ENCODE results near the gene MAST2. TPM values are rescaled to one million over a fixed set of nuclear protein-coding genes. Genes with fewer than 3 reads are reported as not detected.
"Not testable (repeated sequence)": the region's sequence is repeated elsewhere in the genome, so short reads cannot be mapped to it uniquely, and the experiment has no call there.

Gene MAST2
- total RNA-seq, 5 donors from 2014 or later (not counting 1 experiment from before 2014, with no cell fraction given), result 7.4 to 9.7 (median 7.6) TPM

DNA sequence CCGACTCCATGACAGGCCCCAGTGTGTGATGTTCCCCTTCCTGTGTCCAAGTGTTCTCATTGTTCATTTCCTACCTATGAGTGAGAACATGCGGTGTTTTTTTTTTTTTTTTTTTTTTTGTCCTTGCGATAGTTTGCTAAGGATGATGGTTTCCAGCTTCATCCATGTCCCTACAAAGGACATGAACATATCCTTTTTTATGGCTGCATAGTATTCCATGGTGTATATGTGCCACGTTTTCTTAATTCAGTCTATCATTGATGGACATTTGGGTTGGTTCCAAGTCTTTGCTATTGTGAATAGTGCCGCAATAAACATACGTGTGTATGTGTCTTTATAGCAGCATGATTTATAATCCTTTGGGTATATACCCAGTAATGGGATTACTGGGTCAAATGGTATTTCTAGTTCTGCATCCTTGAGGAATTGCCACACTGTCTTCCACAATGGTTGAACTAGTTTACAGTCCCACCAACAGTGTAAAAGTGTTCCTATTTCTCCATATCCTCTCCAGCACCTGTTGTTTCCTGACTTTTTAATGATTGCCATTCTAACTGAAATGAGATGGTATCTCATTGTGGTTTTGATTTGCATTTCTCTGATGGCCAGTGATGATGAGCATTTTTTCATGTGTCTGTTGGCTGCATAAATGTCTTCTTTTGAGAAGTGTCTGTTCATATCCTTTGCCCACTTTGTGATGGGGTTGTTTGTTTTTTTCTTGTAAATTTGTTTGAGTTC is 54.5 kb downstream of the MAST2 start:
- ATAC-seq (replicated peaks in 1 of 4); H3K4me1 Mint-ChIP-seq; H3K27me3 ChIP-seq (replicated peaks in 1 of 2; ENCODE audit: control insufficient read depth in 2 of 2, extremely low read depth in 1 of 2, insufficient read depth in 2 of 2, low read length in 1 of 2); H3K27ac ChIP-seq (ENCODE audit: low read length); H3K27me3 Mint-ChIP-seq; H3K36me3 Mint-ChIP-seq; H3K4me3 Mint-ChIP-seq; CTCF ChIA-PET; DNase-seq; POLR2A ChIA-PET; H3K27ac Mint-ChIP-seq; H3K4me3 ChIP-seq (ENCODE audit: control insufficient read depth in 1 of 2, extremely low read depth in 1 of 2, low read length in 1 of 2); H3K9me3 Mint-ChIP-seq; H3K9me3 ChIP-seq; H3K4me1 ChIP-seq (ENCODE audit: control insufficient read depth in 1 of 2, extremely low read depth in 1 of 2, insufficient read depth in 2 of 2, low read length in 2 of 2); H3K36me3 ChIP-seq (ENCODE audit: control insufficient read depth in 2 of 2, extremely low read depth in 1 of 2, insufficient read depth in 1 of 2, low read length in 1 of 2): not testable (repeated sequence)
- 100% methylated on average over 1 of the region's 6 CpGs for WGBS (ENCODE audit: insufficient coverage)

DNA sequence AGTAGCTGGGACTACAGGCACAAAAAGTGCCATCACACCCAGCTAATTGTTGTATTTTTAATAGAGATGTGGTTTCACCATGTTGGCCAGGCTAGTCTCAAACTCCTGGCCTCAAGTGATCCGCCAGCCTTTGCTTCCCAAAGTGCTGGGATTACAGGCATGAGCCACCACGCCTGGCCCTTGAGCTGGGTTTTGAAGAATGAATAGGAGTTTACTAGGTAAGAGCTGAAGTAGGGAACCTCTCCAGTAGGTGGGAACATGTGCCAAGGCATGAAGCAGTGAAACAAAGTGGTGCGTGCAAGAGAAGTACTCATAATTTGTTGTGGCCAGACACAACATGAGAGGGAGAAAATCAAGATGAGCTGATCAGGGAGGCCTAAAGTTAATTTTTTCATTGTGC is 55.8 kb downstream of the MAST2 start:
- POLR2A ChIA-PET, result no interaction called here
- H3K36me3 ChIP-seq (ENCODE audit: control insufficient read depth in 2 of 2, extremely low read depth in 1 of 2, insufficient read depth in 1 of 2, low read length in 1 of 2), result no peaks in the 10 kb centered on the region
- WGBS (ENCODE audit: insufficient coverage), result 100% methylated on average over 3 of the region's 3 CpGs
- no peaks in the 10 kb centered on the region for H3K4me1 ChIP-seq (ENCODE audit: control insufficient read depth in 1 of 2, extremely low read depth in 1 of 2, insufficient read depth in 2 of 2, low read length in 2 of 2)
- H3K36me3 Mint-ChIP-seq, result peaks cover 4% of the 10 kb centered on the region
- H3K4me3 ChIP-seq (ENCODE audit: control insufficient read depth in 1 of 2, extremely low read depth in 1 of 2, low read length in 1 of 2), result no peak overlapping the region
- no peak overlapping the region for H3K4me3 Mint-ChIP-seq
- peaks cover 0 to 10% (median 3%) of the 10 kb centered on the region in 3 donors for H3K4me1 Mint-ChIP-seq
- CTCF ChIA-PET, result no interaction called here
- H3K9me3 ChIP-seq, result no peaks in the 10 kb centered on the region
- H3K27me3 ChIP-seq (replicated peaks in 1 of 2; ENCODE audit: control insufficient read depth in 2 of 2, extremely low read depth in 1 of 2, insufficient read depth in 2 of 2, low read length in 1 of 2), result no peaks in the 10 kb centered on the region
- no peak overlapping the region for H3K27ac Mint-ChIP-seq
- H3K9me3 Mint-ChIP-seq, result no peaks in the 10 kb centered on the region
- H3K27ac ChIP-seq (ENCODE audit: low read length), result no peak overlapping the region
- ATAC-seq (replicated peaks in 1 of 4) (no peak), DNase-seq (no peak)
- H3K27me3 Mint-ChIP-seq, result no peaks in the 10 kb centered on the region

DNA sequence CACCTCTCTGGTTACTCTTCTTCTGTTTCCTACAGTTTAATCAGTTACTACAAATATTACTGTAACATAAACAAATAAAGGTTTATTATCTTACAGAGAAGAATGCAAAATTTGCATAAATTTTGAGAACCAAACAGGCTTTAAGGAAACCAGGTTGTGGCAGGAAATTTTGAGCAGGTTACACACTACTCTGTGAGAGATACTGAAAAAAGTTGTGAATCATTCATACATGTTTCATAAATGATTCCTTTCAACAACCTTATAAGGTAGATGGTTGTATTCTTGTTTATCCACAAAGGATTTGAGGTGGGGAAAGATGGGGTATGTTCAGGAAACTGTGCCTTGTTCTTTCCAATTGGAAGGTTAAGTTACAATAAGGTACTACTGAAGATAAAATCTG is 58.6 kb downstream of the MAST2 start:
- no peaks in the 10 kb centered on the region for H3K27me3 ChIP-seq (replicated peaks in 1 of 2; ENCODE audit: control insufficient read depth in 2 of 2, extremely low read depth in 1 of 2, insufficient read depth in 2 of 2, low read length in 1 of 2)
- no peaks in the 10 kb centered on the region for H3K36me3 ChIP-seq (ENCODE audit: control insufficient read depth in 2 of 2, extremely low read depth in 1 of 2, insufficient read depth in 1 of 2, low read length in 1 of 2)
- no peaks in the 10 kb centered on the region for H3K4me1 ChIP-seq (ENCODE audit: control insufficient read depth in 1 of 2, extremely low read depth in 1 of 2, insufficient read depth in 2 of 2, low read length in 2 of 2)
- Mint-ChIP-seq H3K9me3 (no peaks in the 10 kb centered on the region), H3K27ac (no peak overlapping the region), H3K27me3 (no peaks in the 10 kb centered on the region), H3K4me3 (no peak overlapping the region), H3K4me1 (peaks cover 0 to 14% (median 3%) of the 10 kb centered on the region in 3 donors), H3K36me3 (peaks cover 4% of the 10 kb centered on the region)
- no peak overlapping the region for H3K4me3 ChIP-seq (ENCODE audit: control insufficient read depth in 1 of 2, extremely low read depth in 1 of 2, low read length in 1 of 2)
- H3K9me3 ChIP-seq, result no peaks in the 10 kb centered on the region
- ChIA-PET CTCF (no interaction called here), POLR2A (no interaction called here)
- ATAC-seq (replicated peaks in 1 of 4) (no peak), DNase-seq (no peak)
- H3K27ac ChIP-seq (ENCODE audit: low read length), result no peak overlapping the region

DNA sequence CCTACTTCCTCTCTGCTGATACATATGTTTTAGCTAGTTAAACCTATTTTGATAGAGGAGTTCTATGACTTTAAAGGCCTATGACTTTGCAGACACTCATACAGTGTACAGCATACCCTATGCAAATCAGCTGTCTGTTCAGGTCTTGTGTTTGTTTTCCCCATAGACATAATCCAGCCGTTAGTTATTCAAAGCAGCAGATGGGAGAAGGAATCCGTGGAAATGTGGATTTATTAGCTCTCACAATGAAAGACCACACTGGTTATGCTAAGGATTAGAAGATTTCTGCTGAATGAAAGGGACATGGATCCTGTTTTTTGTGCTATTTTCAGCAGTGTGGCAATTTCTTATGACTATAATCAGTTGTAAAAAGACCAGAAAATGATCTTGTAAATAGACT is 59.8 kb downstream of the MAST2 start:
- H3K4me1 ChIP-seq (ENCODE audit: control insufficient read depth in 1 of 2, extremely low read depth in 1 of 2, insufficient read depth in 2 of 2, low read length in 2 of 2), result no peaks in the 10 kb centered on the region
- no peaks in the 10 kb centered on the region for H3K9me3 ChIP-seq
- no peaks in the 10 kb centered on the region for H3K9me3 Mint-ChIP-seq
- no peaks in the 10 kb centered on the region for H3K36me3 ChIP-seq (ENCODE audit: control insufficient read depth in 2 of 2, extremely low read depth in 1 of 2, insufficient read depth in 1 of 2, low read length in 1 of 2)
- no peak overlapping the region for H3K27ac ChIP-seq (ENCODE audit: low read length)
- no peaks in the 10 kb centered on the region for H3K36me3 Mint-ChIP-seq
- H3K4me1 Mint-ChIP-seq, result peaks cover 8 to 18% (median 8%) of the 10 kb centered on the region in 3 donors
- no CpG with 5 or more reads among the region's 2 CpGs for WGBS (ENCODE audit: insufficient coverage)
- no peak for DNase-seq
- CTCF ChIA-PET, result no interaction called here
- H3K27me3 ChIP-seq (replicated peaks in 1 of 2; ENCODE audit: control insufficient read depth in 2 of 2, extremely low read depth in 1 of 2, insufficient read depth in 2 of 2, low read length in 1 of 2), result no peaks in the 10 kb centered on the region
- POLR2A ChIA-PET, result no interaction called here
- H3K4me3 ChIP-seq (ENCODE audit: control insufficient read depth in 1 of 2, extremely low read depth in 1 of 2, low read length in 1 of 2), result no peak overlapping the region
- ATAC-seq (replicated peaks in 1 of 4), result no peak
- H3K27me3 Mint-ChIP-seq, result no peaks in the 10 kb centered on the region
- H3K4me3 Mint-ChIP-seq, result no peak overlapping the region
- H3K27ac Mint-ChIP-seq, result no peak overlapping the region

DNA sequence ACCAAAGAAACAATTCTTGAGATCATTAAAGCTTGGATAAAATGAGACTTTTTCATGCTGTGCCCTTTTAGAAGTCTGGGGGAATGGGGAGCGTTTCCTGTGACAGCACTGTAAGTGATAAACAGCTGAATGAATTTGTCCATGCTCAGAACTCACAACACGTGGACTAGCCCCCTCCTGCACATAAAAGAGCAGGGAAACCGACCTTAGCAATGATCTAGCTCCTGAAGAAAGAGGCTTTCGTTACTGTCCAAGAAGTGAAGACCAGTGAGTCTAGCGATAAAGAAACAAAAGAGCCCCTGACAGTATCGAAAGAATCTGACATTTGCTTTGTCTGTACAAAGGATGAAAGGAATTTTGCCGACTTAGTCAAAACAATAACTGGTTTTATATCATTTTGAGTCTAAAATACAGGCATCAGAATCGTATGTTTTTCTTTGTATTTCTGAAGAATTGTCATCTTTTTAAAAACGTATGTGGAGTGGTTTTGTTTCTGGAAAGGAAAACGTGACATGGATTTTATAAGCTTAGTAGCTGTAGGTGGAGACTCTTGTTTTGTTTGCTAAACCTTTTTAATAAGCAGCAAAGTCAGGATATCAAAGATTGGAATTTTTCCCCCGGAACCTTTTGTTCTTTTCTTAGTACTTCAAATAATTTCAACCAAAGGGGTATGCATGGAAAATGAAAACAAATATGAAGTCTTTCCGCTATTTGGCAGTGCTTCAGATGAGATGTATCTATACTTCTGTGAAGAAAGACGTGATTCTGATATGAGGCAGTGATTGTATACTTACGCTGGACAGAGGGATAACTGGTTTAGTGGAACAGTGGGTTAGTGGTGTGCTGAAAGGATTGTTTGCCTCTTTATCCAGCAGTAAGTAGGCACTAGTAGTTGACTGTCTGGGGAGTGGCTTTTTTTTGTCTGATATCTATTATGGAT is 61.0 kb downstream of the MAST2 start:
- H3K4me3 ChIP-seq (ENCODE audit: control insufficient read depth in 1 of 2, extremely low read depth in 1 of 2, low read length in 1 of 2), result no peak overlapping the region
- no peaks in the 10 kb centered on the region for H3K4me1 ChIP-seq (ENCODE audit: control insufficient read depth in 1 of 2, extremely low read depth in 1 of 2, insufficient read depth in 2 of 2, low read length in 2 of 2)
- no peaks in the 10 kb centered on the region for H3K27me3 ChIP-seq (replicated peaks in 1 of 2; ENCODE audit: control insufficient read depth in 2 of 2, extremely low read depth in 1 of 2, insufficient read depth in 2 of 2, low read length in 1 of 2)
- Mint-ChIP-seq H3K4me3 (peak overlapping the region in 1 of 3 donors; percentile 18), H3K36me3 (no peaks in the 10 kb centered on the region), H3K27me3 (no peaks in the 10 kb centered on the region), H3K9me3 (no peaks in the 10 kb centered on the region), H3K27ac (no peak overlapping the region), H3K4me1 (peaks cover 8 to 23% (median 8%) of the 10 kb centered on the region in 3 donors)
- H3K27ac ChIP-seq (ENCODE audit: low read length), result no peak overlapping the region
- ChIA-PET CTCF (no interaction called here), POLR2A (no interaction called here)
- DNase-seq (no peak), ATAC-seq (replicated peaks in 1 of 4) (no peak)
- H3K9me3 ChIP-seq, result no peaks in the 10 kb centered on the region
- no peaks in the 10 kb centered on the region for H3K36me3 ChIP-seq (ENCODE audit: control insufficient read depth in 2 of 2, extremely low read depth in 1 of 2, insufficient read depth in 1 of 2, low read length in 1 of 2)
- 92% methylated on average over 7 of the region's 14 CpGs for WGBS (ENCODE audit: insufficient coverage)

DNA sequence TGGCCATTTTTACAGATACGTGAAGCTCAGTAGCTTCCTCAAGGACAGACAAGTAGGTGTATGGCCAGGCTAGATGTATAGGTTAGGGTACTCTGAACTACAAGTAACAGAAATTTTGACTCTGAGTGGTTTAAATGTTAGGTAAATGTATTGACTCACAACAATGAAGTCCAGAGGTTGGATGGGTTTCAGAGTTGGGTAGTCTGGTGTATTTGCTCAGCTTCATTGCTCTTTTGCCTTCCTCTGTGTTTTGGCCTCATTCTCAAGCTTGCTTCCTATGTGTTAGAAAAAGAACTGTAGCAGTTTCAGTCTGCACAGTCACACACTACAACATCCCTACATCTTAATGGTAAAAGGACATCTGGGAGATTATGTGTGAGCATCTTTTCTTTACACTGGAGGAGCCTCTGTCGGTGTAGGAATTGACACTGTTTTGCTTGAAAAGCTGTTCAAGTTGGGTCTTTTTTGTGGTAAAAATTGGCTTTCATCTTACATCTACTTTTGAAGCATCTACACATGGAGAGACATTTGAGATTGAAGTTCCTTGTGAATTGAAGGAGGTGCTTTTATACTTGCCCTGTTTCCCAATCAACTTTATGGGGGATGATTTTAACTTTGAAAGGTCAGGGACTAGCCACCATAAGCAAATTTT is 64.4 kb downstream of the MAST2 start:
- Mint-ChIP-seq H3K9me3 (no peaks in the 10 kb centered on the region), H3K4me3 (no peak overlapping the region), H3K4me1 (peaks cover 8 to 18% (median 8%) of the 10 kb centered on the region in 3 donors), H3K27me3 (no peaks in the 10 kb centered on the region), H3K36me3 (peaks cover 3% of the 10 kb centered on the region), H3K27ac (no peak overlapping the region)
- Histone ChIP-seq H3K36me3 (ENCODE audit: control insufficient read depth in 2 of 2, extremely low read depth in 1 of 2, insufficient read depth in 1 of 2, low read length in 1 of 2) (no peaks in the 10 kb centered on the region), H3K4me1 (ENCODE audit: control insufficient read depth in 1 of 2, extremely low read depth in 1 of 2, insufficient read depth in 2 of 2, low read length in 2 of 2) (no peaks in the 10 kb centered on the region), H3K27ac (ENCODE audit: low read length) (no peak overlapping the region), H3K27me3 (replicated peaks in 1 of 2; ENCODE audit: control insufficient read depth in 2 of 2, extremely low read depth in 1 of 2, insufficient read depth in 2 of 2, low read length in 1 of 2) (no peaks in the 10 kb centered on the region), H3K9me3 (no peaks in the 10 kb centered on the region), H3K4me3 (ENCODE audit: control insufficient read depth in 1 of 2, extremely low read depth in 1 of 2, low read length in 1 of 2) (no peak overlapping the region)
- CTCF ChIA-PET, result no interaction called here
- DNase-seq (no peak), ATAC-seq (replicated peaks in 1 of 4) (no peak)
- WGBS (ENCODE audit: insufficient coverage), result 86% methylated on average over 1 of the region's 2 CpGs
- POLR2A ChIA-PET, result no interaction called here

Measured in T-cell (primary cell).